T-helper 9 cell (primary cell): ENCODE measurements around the gene PDE5A.

ENCODE experiments used
- DNase-seq: peaks from one replicate; pipeline ENCODE4 v3.0.0-alpha.2; 2020

PDE5A gene

DNA sequence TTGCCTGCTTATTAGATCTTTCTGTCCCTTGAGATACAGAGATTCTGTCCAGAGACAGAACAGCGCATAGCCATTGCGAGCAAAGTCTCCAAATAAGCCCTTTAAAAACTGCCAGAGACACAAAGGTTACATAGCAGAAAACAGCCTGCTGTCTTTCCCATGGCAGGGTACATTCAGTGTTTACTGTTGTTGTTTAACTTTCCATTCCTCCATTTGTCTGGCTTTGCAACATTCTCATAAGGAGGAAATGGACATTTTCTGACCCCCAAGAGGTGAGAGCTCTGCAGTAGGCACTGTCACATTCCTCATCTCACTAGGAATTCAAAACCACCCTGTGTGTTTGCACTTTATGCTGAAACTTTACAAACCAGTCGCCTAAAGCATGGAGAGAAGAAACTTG, 48.3 kb downstream of the PDE5A start:
- DNase-seq, result no peak

DNA sequence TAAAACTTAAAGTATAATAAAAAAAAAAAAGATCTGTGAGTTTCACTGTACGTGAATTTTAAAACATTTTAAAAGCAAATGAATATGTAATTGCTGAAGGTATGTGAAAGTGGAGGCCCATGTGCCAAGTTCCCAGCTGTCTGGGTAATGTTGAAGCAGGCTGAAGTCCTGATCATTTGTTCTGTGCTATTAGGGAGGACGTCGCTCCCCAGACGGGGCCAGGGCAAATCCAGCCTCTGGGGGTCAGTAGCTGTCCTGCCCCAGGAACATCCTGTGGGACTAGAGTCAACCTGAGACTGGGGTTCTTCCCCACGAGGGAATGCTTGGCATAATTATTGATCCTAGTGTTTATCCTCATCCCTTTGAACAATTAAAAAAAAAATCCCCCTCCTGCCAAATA, 48.8 kb downstream of the PDE5A start:
- no peak for DNase-seq

DNA sequence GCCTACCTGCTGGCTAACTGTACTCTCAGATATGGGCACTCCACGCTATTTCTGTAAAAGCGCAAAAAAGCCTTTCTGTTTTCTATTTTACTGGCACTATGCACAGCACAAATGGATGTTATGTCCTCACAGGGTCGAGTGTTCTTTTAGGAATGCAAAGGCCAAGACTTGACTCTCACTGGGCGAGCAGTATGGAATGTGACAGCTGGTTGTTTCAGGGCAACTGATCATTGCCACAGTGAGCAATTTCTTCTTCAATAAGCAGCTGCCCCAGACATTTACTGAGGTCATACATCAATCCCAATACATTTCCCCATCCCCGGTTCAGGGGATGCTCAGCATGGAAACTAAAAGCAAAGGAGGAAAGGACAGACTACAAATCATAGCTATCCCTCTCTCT, 58.2 kb downstream of the PDE5A start:
- DNase-seq, result no peak

DNA sequence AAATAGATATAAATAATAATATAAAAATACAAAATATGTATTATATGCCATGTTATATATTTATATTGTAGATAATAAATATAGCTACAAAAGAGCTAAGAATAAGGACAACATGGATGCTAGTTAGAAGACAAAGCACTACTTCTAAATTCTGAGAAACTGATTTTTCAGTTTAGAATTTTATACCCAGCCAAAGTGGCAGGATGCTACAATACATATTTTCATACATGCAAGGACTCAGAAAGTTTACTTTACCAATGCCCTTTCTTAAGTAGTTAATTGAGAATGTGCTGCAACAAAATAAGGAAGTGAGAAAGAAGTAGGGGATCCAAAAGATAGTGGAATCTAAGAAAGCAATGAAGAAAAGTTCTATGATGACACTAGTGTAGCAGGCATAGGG, 64.5 kb downstream of the PDE5A start:
- no peak for DNase-seq

DNA sequence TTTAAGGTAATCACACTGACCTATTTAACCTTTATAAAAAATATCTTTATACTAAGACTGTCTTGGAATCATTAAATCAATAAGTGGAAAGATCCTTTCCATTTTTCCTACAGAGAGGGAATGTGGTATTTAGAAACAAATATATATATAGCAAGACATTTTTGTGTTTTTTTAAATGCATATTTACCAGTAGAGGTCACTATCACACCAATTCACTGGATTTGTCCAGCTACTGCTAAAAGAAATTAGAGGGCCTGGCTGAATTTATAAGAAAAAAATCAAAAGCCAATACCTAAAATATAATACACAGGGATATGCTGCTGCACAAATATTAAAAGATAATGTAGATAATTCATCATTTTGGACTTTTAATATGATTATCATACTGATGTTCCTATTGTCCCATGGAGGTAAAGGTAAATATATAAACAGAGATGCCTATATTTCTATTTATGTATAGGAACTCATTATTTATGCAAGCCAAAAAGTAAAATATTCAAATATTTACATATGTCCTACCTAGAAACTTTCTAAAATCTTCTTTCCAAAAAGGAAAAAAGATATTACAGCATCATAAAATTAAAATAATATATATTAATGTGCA, 69.5 kb downstream of the PDE5A start:
- no peak for DNase-seq

DNA sequence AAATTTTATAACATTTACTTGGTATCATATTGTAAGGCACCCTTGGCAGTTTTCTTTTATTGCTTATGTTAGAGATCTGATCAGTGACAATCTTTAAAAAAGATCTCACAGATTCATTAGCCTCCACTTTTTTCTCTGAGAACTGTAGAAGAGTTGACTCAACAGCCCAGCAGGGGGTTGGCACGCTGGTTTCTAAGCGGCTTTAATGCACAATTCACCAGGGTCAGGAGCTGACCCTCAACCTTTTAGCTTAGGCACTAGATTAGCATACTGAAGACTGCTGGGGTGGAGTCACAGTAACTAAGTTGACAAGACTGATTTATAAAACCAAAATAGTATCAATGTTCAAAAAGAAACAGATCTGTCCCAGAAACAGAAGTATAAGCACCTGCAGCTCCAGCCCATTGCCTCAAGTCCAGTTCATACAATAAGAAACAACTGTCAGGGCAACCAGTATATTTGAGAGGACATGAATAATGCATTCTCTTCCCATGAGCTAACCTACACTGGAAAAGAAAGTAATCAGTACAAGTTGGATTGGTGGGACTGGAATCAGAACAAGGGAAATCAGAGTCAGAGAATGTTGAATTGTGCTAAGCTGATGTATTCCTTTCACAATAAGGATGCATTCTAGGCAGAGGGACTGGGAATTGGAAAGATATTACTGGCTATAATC, 77.6 kb downstream of the PDE5A start:
- no peak for DNase-seq

DNA sequence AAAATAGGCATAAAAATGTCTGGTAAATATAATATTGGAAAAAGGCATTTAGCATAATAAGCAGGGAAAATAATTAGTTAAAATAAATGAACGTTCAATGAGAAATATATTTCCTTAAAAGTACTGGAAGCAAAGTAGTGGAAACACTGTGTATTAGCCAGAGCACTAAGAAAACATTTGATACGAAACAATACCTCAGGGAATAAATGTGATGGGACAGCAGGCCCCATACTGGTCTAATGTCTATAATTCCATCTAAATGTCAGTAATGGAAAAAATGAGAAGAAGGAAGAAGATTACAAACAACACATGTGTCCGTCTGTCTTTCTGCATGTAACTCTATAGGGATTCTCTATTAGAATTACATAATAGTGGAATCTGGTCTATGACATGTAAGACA, 79.0 kb downstream of the PDE5A start:
- DNase-seq, result no peak

DNA sequence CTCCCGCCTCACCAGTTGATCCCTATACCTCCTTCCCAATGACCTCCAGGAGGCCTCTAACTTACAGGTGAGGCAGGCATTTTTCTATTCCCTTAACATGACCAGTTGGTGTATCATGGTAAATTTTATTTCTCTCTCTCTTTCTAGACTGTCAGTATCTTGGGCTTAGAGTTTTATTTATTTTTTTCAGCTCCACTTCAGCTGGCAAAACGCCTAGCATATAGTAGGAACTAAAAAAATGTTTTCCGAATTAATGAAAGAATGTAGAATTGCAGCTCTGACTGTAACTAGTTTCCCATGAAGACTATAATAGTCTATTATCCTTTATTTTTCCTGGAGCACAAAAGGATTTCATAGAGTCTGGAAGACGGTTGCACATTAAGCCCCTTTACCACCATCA, 84.8 kb downstream of the PDE5A start:
- no peak for DNase-seq

DNA sequence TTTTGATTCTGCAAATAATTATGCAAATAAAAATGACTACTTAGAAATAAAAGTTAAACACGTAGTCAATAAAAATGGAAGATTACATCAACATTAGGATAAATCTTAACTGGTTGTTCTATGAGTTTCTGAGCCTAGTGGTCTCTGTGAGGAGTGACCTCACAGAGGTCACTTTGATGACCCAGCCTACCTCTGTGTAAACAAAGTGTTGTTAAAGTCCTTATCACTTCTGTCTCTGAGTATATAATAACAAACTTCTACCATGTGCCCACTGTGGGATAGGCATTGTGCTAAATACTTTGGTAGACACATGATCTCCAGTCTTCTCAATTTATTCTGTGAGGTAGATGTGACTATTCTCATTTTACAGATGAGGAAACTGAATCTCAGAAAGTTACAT, 85.4 kb downstream of the PDE5A start:
- no peak for DNase-seq

DNA sequence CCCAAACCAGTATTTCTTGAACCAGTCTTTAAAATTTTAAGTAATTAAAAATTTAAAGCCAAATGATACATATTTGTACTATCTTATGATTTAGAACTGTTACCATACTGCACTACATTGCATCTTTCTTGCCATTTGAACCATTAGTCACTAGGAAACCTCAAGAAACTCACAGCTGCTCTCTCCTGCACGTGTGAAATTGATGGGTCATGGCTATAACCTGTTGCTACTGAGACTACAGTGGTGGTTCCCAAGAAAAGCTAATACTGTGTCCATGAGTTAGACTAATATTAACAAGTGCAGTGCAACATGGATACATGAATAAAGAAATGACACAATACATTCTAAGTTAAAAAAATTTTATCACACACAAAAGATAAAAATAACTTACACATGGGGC, 88.4 kb downstream of the PDE5A start:
- no peak for DNase-seq

DNA sequence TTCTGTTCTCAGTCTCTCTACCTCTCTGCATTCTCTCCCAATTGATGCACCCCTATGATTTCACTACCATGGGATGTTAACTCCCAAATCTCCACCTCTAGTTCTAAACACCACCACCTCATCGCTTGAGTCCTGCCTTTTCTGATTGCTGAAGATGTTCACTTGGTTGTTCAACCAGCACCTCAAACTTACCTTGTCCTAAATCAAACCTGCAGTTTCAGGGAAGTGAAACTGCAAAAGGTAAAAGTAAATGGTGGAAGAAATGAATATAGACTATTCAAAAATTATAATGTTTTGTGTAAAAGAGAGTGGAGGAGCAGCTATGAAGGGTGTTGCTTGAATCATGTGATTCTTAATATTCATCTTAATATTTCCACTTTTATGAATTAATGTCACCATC, 91.0 kb downstream of the PDE5A start:
- no peak for DNase-seq

DNA sequence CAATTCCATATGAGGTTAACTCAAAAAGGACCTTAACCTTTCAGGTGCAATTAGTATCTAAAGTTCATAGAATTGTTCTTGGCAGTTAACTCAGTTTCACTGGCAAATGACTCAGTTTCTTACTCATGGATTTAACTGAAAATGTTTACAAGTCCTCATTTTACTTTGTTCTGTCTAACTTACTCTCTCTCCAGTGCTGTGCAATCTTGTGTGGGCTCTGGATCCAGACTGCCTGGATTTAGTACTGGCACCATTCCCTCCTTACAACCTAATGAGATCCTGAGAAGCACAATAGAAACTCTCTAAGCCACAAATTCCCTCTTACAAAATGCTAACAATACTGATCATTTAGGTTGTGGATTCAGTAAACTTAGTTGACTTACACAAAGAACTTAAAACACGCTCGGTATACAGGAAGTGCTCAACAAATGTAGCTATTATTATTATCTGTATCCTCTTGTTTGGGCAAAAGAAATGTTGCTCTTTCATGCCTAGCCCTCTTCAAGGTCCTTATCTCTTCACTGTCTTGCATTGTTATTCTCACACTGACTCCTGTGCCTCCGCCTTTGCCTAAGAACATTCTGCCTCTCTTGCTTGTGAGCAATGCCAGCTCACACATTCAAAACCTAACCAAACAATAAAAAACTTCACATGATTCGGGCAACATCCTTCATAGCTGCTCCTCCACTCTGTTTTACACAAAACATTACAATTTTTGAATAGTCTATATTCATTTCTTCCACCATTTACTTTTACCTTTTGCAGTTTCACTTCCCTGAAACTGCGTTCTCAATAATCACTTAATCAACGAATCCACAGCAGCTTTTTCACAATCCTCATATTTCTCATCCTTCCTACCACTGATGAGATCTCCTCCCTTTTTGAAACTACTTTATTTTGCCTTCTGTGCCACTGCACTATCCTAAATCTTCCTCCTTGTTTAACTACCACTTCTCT, 91.8 kb downstream of the PDE5A start:
- DNase-seq, result no peak

DNA sequence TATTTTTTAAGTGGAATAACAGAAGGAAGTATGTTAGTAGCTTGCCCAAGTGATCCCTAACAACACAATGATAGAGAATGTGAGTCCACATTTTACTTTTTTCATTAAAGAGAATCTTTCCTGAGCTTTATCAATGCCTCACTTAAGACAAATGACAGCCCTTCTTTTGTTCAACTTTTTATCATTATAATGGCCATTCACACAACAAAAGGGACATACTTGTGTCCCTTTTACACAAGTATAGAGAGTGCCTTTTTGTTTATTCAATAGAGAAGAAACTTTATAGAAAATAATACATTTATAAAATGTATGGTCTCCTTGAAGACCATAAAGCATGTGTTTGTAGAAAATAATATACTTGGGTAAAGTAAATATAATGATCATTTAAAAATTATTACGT, 96.3 kb downstream of the PDE5A start:
- no peak for DNase-seq

DNA sequence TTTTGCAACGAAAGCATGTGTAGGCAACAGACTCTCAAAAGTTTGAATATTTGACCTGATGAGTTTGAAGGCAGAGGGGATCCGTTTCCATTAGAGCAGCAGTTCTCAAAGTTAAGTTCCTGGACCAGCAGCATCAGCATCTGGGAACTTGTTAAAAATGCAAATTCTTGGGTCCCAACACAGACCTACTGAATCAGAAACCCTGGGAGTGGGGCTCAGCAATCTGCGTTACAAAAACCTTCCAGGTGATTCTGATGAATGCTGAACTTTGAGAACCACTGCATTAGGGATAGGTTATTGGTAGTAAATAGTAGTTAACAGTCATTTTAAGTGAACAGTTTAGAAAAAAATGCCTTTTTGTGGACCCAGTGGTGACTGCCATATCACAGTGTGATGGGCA, 98.8 kb downstream of the PDE5A start:
- DNase-seq, result no peak

DNA sequence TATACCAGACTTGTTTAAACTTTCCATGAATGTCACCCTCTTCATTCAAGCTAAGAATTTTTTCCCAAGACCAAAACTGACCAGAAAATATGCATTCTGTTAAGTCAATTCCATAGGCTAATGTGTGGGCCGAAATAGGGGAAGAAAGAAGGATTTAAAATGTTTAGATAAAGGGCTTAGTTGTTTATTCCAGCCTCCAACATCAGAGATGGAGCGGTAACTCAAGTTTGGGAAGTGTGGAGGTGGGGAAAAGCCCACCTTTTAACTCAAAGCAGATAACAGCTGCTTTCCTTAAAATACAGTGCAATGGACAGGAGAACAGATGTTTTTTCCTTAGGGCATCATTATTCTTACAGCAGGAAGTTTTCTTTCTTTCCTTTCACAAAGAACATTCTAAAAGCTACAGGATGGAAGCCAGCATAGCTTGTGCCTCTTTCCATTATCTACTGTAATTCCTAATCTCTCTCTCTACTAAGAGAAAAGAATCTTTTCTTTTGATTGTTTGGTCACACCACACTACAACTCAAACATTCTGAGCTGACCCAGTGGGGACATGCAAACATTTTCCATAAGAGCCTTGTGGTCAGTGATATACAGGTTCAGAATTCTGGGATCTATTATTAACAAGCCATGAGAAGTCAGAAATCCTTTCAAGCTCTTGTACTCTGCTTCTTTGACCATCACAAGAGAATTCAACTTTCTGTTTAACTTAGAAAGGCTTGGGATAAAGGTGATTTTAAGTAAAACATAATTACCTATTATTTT, 101.6 kb downstream of the PDE5A start:
- DNase-seq, result no peak

DNA sequence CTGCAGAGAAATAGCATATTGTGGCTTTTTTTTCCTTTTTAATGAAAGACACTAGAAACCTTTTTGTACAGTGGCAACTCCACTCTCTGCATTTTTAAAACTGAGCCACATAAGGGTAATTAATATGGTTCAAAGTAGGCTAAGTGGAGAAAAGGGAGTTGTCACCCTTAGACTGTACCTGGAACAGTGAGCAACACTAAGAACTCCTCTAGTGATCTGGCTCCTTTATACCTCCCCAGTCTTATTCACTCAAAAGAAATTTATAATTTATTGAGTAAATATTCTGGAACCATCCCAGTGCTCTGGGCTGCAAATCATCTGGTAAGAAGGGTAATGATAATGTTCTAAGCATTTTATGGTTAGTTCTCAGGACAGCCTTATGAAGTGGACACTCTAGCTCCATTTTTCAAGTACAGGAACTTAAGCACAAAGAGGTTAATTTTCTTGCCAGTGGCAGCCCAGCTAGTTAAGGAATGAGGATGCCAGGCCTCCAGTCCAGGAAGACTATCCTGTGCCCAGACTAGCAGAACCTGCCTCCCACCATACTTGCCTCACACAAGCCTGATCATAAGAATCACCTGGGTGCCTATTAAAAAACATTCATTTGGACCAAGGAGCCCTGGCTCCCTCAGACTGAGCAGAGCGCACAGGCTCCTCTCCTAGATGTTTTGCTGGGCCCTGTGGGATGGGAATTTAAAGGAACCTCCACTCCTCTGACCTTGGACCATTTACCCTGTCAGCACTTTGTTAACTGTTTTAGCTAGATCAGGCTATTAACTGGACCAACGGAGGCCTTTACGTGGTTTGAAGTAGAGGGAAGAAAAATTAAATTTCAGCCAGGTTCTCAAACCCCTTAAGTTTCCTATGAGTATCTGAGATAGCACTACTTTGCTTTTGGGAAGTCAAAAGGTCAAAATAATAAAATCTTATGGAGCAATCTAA, 102.6 kb downstream of the PDE5A start:
- DNase-seq, result no peak

DNA sequence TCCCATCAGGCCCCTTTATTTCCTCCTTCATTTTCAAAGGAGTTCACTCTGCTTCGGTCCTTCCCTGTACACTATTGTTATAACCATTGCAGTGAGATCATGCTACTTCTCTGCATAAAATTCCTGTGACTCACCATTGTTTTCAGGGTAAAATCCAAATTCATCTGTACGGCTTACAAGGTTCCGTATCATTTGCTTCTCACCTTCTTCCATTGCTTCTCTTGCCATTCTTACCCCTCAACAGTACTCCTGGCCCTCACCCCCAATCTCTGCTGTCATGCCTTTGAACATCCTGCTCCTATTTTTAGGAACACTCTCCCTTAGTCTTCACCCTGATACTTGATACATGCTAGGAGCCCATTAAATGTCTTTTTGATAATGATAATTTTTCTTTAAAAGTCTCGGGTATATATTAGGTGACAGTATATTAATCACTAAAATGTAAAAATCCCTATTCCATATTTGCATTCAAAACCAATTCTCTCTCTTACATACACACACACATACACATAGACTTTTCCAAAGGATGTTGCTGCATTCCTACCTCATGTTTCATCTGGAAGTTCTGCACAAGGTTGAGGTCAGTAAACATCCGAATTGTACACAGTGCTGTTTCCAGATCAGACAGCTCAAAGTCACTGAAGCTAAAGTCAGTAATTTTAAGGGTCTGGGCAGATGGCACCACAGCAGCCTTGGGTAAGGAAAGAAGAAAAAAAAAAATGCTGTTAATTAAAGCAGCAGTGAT, 103.4 kb downstream of the PDE5A start:
- no peak for DNase-seq

DNA sequence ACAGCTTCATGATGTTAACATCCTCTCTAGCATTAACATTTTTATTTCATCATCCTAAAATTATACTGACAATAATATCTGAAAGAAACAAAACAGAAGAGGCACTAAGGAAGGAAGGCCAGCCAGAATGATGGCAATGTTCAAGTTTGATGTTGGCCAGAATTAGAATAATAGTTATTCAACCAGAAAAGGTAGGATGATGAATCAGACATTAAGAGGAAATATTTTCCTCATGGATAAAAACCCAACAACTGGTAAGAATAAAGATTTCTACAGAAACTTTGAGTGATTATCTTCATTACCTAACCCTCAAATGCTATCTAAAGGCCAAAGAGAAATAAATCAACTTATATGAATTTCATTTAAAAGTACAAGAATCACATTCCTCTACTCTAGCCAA, 105.2 kb downstream of the PDE5A start:
- DNase-seq, result no peak

DNA sequence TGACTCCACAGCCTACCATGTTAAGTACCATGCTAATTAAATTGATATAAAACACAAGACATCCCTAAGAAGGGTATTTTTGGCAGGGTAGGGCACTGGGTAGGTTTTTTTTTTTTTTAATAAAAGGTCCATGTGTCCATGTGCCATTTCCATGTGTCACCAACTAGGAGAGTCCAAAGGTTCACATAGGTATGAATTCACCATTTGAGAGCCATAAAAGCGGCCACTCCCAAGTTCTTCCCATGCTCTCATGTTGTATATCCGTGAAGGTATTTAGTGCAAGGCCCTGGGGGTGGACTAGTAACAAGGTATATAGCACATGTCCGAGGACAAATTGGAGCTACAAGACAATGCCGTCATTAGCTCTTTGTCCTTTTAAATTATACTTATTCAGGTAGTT, 107.3 kb downstream of the PDE5A start:
- DNase-seq, result no peak

DNA sequence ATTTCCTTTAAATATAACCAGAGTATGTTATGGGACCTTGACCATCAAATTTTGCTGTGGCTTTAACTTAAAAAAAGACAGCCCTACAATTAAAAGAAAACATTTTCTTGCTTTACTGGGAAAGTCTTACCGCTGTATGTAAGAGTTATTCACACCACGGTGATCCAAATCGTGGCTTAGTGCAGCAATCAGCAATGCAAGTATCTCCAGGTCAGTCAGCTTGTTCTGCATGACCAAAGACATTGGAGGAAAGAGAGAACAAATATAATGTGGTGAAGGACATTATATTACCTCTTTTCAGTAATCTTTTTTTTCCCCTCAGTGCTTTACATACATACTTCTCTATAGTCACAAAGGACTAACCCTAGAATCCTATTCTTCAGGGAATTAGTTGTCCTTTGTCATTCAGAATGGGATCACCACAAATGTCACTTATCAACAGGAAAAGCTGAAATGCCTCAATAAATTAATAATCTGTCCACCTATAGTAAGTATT, 109.6 kb downstream of the PDE5A start:
- DNase-seq, result no peak
